ENCODE data around the gene ZBTB40.

Gene ZBTB40

DNA sequence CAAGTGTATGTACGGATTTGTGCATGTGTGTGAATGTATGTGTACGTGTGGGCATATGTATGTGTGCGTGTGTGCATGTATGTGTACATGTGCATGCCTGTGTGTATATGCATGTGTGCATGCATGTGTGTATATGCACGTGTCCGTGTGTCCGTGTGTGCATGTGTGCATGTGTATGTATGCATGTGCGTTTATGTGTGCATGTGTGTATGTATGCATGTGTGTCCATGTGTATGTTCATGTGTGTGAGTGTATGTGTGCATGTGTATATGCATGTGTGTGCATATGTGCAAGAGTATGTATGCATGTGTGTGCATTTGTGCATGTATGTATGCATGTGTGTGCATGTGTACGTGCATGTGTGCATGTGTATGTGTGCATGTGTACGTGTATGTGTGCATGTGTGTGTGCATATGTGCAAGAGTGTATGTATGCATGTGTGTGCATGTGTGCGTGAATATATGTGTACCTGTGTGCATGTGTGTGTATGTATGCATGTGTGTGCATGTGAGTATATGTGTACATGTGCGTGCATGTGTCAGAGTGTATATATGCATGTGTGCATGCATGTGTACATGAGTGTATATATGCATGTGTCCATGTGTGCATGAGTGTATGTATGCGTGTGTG lies 127.2 kb downstream of the ZBTB40 start:
- no peak overlapping the region for H3K4me3 ChIP-seq (replicated peaks; ENCODE audit: low read depth, low read length)
- DNase-seq (ENCODE audit: extremely low read depth, low read depth), result no peak
- TF ChIP-seq, protein P1, sequence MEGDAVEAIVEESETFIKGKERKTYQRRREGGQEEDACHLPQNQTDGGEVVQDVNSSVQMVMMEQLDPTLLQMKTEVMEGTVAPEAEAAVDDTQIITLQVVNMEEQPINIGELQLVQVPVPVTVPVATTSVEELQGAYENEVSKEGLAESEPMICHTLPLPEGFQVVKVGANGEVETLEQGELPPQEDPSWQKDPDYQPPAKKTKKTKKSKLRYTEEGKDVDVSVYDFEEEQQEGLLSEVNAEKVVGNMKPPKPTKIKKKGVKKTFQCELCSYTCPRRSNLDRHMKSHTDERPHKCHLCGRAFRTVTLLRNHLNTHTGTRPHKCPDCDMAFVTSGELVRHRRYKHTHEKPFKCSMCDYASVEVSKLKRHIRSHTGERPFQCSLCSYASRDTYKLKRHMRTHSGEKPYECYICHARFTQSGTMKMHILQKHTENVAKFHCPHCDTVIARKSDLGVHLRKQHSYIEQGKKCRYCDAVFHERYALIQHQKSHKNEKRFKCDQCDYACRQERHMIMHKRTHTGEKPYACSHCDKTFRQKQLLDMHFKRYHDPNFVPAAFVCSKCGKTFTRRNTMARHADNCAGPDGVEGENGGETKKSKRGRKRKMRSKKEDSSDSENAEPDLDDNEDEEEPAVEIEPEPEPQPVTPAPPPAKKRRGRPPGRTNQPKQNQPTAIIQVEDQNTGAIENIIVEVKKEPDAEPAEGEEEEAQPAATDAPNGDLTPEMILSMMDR (IDR thresholded peaks at IDR 0.05; ENCODE audit: low read depth, low read length, missing control alignments), result no peak

DNA sequence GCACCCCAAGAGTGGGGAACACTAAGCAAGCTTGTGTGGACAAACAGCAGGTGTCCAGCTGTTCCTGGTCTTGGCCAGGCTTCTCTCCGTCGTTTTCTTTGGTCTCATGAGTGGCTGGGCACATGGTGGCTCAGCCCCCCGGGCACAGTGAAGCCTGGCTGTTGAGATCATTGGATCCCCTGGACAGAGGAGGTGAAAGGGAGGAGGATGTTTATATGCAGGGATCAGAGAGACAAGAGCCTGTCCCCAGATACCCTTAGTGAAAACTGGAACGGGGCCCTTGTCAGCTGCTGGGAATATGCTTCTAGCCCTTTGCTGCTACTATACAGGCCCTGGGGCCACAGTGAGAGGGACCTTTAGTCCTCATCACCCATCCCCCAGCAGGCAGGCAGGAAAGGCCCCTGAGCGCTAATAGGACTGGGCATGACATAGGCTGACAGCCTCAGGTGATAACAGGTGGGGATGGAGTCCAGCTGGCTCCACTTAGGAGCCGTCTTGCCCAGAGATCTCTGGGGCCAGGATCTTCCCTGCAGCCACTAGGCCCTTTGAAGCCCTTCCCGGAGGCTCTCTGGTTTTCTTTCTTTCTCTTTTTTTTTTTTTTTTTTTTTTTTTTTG lies 128.0 kb downstream of the ZBTB40 start:
- H3K4me3 ChIP-seq (replicated peaks; ENCODE audit: low read depth, low read length), result no peak overlapping the region
- DNase-seq (ENCODE audit: extremely low read depth, low read depth), result no peak
- TF ChIP-seq, protein P1 (IDR thresholded peaks at IDR 0.05; ENCODE audit: low read depth, low read length, missing control alignments), result no peak
